GM19468 (cell line): ENCODE data around the gene ARL9.
"Not testable (repeated sequence)": the region's sequence is repeated elsewhere in the genome, so short reads cannot be mapped to it uniquely, and the experiment has no call there.

Experiments
- ATAC-seq: cut with Tn5 transposase; IDR thresholded peaks from one replicate; pipeline ENCODE4 v1.9.1; 2021; ENCODE audit warnings: mild to moderate bottlenecking, moderate library complexity, moderate number of reproducible peaks; ENCODE audit not compliant: unreplicated experiment; ENCODE audit errors: extremely low read depth

ARL9 gene, protein sequence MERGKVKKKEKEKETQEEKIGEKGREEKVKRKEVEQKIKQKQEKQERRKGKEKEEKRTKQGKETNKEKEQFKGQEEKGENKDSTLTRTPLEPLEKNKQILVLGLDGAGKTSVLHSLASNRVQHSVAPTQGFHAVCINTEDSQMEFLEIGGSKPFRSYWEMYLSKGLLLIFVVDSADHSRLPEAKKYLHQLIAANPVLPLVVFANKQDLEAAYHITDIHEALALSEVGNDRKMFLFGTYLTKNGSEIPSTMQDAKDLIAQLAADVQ

DNA sequence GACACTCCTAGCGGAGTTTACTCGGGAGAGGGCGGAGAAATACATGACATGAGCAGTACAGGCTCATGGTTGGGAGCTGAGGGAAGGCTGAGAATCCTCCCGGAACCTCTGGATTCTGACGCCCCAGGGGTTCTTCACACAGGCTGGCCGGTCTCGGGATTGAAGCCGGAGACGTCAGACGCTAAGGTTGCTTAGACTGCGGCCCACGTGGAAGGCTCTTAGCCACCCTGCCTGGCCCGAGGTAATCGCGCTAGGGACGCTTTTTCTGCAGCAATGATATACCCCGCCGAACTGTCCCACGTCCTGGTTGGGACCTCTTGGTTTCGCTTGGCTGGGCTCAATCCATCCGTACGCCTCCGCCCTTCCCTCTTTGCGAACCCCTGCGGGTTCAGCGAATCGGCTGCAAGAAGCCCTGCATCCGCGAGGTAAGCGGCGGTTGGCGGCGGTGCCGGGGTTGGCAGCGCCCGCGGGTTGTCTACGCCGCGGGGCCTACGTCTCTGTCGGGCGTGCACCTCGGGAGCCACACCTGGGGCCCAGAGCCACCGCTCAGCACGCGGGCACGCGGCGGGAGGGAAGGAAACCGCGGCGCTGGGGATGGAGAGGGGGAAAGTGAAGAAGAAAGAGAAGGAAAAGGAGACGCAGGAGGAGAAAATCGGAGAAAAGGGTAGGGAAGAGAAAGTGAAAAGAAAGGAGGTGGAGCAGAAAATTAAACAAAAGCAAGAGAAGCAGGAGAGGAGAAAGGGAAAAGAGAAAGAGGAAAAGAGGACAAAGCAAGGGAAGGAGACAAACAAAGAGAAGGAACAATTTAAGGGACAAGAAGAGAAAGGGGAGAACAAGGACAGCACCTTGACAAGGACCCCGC, at the start of gene ARL9:
Gene ARL9, plus strand, starts transcription at position 523 of the 862 bp plus-strand sequence. Its CDS starts 72 bp downstream, at position 595.
- ATAC-seq: no peak

DNA sequence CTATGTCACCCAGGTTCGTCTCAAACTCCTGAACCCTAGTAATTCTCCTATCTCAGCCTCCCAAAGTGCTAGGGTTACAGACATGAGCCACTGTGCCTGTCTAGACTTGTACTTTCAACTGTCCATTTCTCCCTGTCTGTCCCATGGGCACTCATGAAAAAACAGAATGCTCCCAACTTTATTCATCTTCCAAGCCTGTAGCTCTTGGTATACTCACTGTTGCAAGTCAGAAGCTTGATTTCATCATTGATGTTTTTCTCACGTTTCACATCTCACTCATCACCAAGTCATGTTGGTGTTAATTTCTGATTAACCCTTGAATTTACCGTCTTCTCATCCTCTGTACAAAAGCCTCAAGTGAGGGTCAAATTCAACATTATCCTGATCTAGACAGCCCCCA, 45.5 kb upstream of the ARL9 start:
- ATAC-seq: no peak

GRCh38 chr4:56462157-56462556, 43.4 kb upstream of the ARL9 start:
- no peak for ATAC-seq

DNA sequence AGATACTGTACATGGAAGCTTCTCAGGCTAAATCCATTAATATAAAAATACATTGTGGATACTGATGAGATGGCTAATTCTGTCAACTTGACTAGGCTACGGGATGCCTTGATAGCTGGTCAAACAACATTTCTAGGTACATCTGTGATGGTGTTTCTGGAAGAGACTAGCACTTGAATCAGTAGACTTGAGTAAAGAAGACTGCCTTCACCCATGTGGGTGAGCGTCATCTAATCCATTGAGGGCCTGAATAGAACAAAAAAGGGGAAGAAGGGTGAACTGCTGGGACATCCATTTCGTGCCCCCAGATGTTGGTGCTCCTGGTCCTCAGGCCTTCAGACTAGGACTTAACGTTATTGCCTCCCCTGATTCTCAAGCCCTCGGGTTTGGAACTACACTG, 41.9 kb upstream of the ARL9 start:
- no peak for ATAC-seq

GRCh38 chr4:56464581-56464980, 41.0 kb upstream of the ARL9 start:
- no peak for ATAC-seq

- no peak for ATAC-seq
These were observed 39.8 kb upstream of the ARL9 start for GRCh38 chr4:56465599-56466295.

GRCh38 chr4:56466296-56466761, 39.3 kb upstream of the ARL9 start:
- ATAC-seq: not testable (repeated sequence)

GRCh38 chr4:56466910-56467283, 38.7 kb upstream of the ARL9 start:
- no peak for ATAC-seq

DNA sequence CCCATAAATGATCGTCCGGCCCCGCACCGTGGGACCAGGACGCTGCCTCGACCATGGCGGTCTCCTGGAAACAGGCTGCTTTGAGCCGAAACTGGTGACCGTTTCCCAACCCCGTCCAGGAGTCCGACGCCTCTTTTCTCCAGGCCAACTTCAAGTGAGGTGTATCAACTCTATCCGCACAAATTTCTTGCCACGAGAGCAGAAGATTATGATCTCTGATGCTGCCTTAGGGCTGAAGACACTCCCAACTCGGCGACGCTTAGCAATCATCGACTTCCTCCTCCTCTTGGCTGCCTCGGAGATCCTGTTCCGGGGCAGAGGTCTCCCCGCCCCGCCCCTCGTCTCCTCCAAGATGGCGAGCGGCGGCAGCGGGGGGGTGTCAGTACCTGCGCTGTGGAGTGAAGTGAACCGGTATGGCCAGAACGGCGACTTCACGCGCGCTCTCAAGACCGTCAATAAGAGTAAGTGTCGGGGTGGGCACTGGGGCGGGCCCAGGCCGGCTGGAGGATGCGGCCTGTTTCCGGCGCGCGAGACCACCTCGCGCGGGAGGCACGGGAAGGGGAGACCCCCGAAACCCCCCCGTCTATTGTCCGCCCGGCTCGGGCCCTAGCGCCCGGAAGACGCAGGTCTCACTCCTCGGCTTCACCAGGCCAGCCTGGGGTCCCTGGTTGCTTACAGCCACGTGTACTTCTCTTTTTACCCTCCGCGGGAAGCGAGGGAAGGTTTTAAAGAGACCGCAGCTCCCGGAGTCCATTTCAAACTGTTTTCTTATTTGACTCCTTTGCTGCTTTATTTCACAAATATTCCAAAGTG, 38.1 kb upstream of the ARL9 start, which contains the start of gene SRP72:
Gene SRP72, plus strand, starts transcription at position 334 of the 813 bp plus-strand sequence. Its CDS starts 19 bp downstream, at position 353.
- ATAC-seq: peak; percentile 97

DNA sequence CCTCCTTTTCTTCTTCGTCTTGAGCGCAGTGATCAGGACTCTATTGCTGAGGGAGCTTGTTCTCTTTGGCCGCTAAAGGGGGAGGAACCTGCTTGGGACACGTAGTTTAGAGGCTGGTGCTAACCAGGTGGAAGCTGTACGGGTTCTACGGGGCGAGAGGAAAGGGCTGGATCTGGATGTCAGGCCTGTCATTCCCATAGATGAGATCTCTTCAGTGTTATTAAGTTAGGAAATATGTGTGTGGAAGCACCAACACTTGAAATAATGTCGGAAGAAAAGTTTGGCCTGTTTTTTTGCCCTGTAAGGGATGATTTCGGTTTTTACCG, 37.5 kb upstream of the ARL9 start:
- ATAC-seq: no peak

DNA sequence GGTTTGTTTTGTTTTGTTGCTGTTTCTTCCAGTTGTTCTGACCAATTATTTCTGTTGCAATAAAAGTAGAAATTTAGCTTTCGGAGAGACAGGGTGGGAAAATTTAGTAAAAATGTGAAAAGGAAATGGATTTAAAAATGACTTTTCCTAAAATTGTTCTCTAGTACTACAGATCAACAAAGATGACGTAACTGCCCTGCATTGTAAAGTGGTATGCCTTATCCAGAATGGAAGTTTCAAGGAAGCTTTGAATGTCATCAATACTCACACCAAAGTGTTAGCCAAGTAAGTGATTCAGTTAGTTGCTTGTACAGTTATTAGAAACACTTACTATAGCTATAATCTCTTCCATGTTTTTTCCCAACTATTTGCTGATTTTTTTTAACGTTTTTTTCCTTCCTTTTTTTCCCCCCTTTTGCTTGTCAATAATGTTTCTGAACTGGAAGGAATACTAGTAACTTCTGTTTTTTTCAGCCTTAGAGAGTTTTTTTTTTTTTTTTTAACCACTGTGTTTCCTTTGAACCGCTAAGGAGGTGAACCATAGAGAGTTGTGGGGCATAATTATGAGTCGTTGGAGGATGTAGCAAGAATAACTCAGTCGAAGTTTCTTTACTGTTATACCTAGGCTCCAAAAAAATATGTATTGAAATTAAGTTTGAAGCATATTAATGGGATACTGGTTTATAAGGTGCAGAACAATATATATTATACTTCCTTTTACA, 35.9 kb upstream of the ARL9 start:
- no peak for ATAC-seq

DNA sequence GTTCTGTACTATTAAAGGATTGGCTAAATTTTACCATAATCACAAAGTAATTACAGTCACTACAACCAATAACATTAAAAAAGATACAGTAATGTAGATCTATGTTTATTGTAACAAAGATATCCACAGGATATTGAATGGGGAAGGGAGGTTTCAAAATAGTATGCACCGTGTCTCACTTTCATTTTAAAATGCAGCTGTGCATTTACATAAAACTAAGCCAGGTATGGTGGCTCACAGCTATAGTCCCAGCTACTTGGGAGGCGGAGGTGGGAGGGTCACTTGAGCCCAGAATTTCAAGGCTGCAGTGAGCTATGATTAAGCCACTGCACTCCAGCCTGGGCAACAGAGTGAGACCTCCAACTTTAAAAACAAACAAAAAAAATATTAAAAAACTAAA, 29.7 kb upstream of the ARL9 start:
- ATAC-seq: peak; percentile 66

GRCh38 chr4:56477192-56477702, 28.3 kb upstream of the ARL9 start:
- no peak for ATAC-seq

DNA sequence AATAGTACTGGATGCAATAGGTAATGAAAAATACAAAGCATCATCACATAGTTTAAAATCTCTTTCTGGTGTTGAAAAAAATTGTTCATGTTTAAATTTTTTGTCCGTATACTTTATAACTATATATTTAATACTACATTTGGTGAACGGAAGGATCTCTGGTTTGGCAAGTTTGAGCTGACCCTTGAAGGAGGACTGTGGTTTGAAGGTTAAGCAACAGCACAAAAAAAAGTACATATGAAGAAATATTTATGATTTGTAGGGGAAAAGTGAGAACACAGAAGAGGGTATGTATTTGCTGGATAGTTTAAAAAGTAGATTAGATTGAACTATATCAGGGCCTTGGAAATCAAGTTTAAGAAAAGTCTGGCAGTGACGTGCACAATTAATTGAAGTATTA, 24.9 kb upstream of the ARL9 start:
- ATAC-seq: no peak

- ATAC-seq: no peak
These were observed 9.3 kb upstream of the ARL9 start for GRCh38 chr4:56496241-56496640.

GRCh38 chr4:56511098-56511497, 5.5 kb downstream of the ARL9 start:
- ATAC-seq: no peak

- ATAC-seq: no peak
These were observed 6.6 kb downstream of the ARL9 start for GRCh38 chr4:56512166-56512565.

GRCh38 chr4:56513517-56513916, 7.9 kb downstream of the ARL9 start:
- no peak for ATAC-seq
